ENCODE results near the gene IQSEC3. TPM values are rescaled to one million over a fixed set of nuclear protein-coding genes. Genes with fewer than 3 reads are reported as not detected.

IQSEC3 gene
- total and polyA plus RNA-seq, 2 of the 13 experiments (the other 11 are each of a cell fraction or from before 2014, with no cell fraction given): not detected

DNA sequence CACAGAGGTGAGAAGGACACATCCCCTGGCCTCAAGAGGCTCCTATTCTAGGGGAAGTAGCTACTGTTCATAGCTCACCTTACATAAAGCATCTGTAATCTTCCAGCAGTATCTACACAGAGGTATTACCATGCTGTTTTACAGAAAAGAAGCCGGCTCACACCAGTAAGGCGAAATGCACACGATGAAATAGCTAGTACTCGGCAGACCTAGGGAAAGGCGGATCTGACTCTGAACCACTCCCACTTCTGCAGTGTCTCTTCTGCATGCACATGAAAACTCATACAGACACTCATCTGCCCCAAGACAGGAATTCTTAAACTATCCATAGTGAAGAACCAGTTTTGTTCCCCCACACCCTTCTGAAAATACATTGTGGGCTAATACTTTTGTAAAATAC, 73.6 kb downstream of the IQSEC3 start:
- H3K36me3 ChIP-seq (replicated peaks in 1 of 2; ENCODE audit: control insufficient read depth in 1 of 2, insufficient read depth in 2 of 2, low read length in 2 of 2): no peaks in the 10 kb centered on the region
- FAIRE-seq (no peak), ATAC-seq (no peak), DNase-seq (ENCODE audit: low spot score) (no peak)
- peaks cover 0 to 30% of the 10 kb centered on the region in 2 experiments; a peak in 3 of 5 replicates for H3K27me3 ChIP-seq (ENCODE audit: control insufficient read depth in 1 of 2, insufficient read depth in 2 of 2, low read length in 2 of 2)
- H3K9ac ChIP-seq (ENCODE audit: insufficient read depth, low read depth, low read length): no peak overlapping the region
- H3K4me1 ChIP-seq (ENCODE audit: insufficient read depth, low read length): peaks cover 29% of the 10 kb centered on the region
- no peak overlapping the region for H3K4me3 ChIP-seq (replicated peaks in 1 of 3; ENCODE audit: insufficient read depth in 1 of 3, low read depth in 2 of 3, low read length in 3 of 3)
- no peak overlapping the region for H3K27ac ChIP-seq (ENCODE audit: extremely low read length, insufficient read depth, low read length)
- H4K20me1 ChIP-seq (ENCODE audit: insufficient read depth, low read length): no peaks in the 10 kb centered on the region
- BruUV-seq (replicated peaks): no TSS peak
- ChIA-PET POLR2A (no interaction called here), CTCF (ENCODE audit: low intra/inter-chr PET ratio, low total read pairs) (no interaction called here)
- no peak overlapping the region for H3K4me2 ChIP-seq (ENCODE audit: low read depth, low read length)
- H2AFZ ChIP-seq (ENCODE audit: low read length): no peak overlapping the region
- in situ Hi-C loops (cut with HindIII; ENCODE audit: extremely low pct_ligation_motif_present, low pct_unique_long_range_greater_than_20kb) (no loop called here), intact Hi-C loops (cut with micrococcal nuclease; ENCODE audit: unreplicated experiment) (no loop called here)
- H3K79me2 ChIP-seq (ENCODE audit: insufficient read depth, low read length): no peaks in the 10 kb centered on the region
- TF ChIP-seq, protein P1, sequence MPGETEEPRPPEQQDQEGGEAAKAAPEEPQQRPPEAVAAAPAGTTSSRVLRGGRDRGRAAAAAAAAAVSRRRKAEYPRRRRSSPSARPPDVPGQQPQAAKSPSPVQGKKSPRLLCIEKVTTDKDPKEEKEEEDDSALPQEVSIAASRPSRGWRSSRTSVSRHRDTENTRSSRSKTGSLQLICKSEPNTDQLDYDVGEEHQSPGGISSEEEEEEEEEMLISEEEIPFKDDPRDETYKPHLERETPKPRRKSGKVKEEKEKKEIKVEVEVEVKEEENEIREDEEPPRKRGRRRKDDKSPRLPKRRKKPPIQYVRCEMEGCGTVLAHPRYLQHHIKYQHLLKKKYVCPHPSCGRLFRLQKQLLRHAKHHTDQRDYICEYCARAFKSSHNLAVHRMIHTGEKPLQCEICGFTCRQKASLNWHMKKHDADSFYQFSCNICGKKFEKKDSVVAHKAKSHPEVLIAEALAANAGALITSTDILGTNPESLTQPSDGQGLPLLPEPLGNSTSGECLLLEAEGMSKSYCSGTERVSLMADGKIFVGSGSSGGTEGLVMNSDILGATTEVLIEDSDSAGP (CRISPR knock-in tag; IDR thresholded peaks at IDR 0.05; ENCODE audit: borderline replicate concordance): no peak
- TF ChIP-seq RFX1 (IDR thresholded peaks at IDR 0.05): no peak
- no peak for TF ChIP-seq MEIS2 (CRISPR knock-in tag; IDR thresholded peaks at IDR 0.05)
- no peak for TF ChIP-seq JUNB (CRISPR knock-in tag; IDR thresholded peaks at IDR 0.05; ENCODE audit: borderline replicate concordance)
- TF ChIP-seq ZSCAN29 (CRISPR knock-in tag; conservative IDR thresholded peaks at IDR 0.05): no peak
- TF ChIP-seq ZNF605 (CRISPR knock-in tag; IDR thresholded peaks at IDR 0.05): no peak
- no peak for TF ChIP-seq ZNF749 (CRISPR knock-in tag; IDR thresholded peaks at IDR 0.05; ENCODE audit: borderline replicate concordance)
- no peak for TF ChIP-seq ZNF674 (CRISPR knock-in tag; IDR thresholded peaks at IDR 0.05; ENCODE audit: low read depth)
- no peak for TF ChIP-seq RXRB (CRISPR knock-in tag; IDR thresholded peaks at IDR 0.05; ENCODE audit: borderline replicate concordance)
- TF ChIP-seq HHEX (CRISPR knock-in tag; IDR thresholded peaks at IDR 0.05): no peak
- TF ChIP-seq, protein P2, sequence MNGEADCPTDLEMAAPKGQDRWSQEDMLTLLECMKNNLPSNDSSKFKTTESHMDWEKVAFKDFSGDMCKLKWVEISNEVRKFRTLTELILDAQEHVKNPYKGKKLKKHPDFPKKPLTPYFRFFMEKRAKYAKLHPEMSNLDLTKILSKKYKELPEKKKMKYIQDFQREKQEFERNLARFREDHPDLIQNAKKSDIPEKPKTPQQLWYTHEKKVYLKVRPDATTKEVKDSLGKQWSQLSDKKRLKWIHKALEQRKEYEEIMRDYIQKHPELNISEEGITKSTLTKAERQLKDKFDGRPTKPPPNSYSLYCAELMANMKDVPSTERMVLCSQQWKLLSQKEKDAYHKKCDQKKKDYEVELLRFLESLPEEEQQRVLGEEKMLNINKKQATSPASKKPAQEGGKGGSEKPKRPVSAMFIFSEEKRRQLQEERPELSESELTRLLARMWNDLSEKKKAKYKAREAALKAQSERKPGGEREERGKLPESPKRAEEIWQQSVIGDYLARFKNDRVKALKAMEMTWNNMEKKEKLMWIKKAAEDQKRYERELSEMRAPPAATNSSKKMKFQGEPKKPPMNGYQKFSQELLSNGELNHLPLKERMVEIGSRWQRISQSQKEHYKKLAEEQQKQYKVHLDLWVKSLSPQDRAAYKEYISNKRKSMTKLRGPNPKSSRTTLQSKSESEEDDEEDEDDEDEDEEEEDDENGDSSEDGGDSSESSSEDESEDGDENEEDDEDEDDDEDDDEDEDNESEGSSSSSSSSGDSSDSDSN (CRISPR knock-in tag; IDR thresholded peaks at IDR 0.05): no peak
- no peak for TF ChIP-seq ZNF205 (CRISPR knock-in tag; IDR thresholded peaks at IDR 0.05)
- no peak for TF ChIP-seq ZSCAN25 (CRISPR knock-in tag; IDR thresholded peaks at IDR 0.05)
- TF ChIP-seq, protein P3, sequence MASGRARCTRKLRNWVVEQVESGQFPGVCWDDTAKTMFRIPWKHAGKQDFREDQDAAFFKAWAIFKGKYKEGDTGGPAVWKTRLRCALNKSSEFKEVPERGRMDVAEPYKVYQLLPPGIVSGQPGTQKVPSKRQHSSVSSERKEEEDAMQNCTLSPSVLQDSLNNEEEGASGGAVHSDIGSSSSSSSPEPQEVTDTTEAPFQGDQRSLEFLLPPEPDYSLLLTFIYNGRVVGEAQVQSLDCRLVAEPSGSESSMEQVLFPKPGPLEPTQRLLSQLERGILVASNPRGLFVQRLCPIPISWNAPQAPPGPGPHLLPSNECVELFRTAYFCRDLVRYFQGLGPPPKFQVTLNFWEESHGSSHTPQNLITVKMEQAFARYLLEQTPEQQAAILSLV (CRISPR knock-in tag; IDR thresholded peaks at IDR 0.05; ENCODE audit: borderline replicate concordance): no peak
- TF ChIP-seq IKZF1 (IDR thresholded peaks at IDR 0.05): no peak
- no peak for TF ChIP-seq TSC22D2 (CRISPR knock-in tag; IDR thresholded peaks at IDR 0.05; ENCODE audit: borderline replicate concordance)
- no peak for TF ChIP-seq SMYD3 (CRISPR knock-in tag; IDR thresholded peaks at IDR 0.05)
- no peak for TF ChIP-seq ZNF589 (CRISPR knock-in tag; conservative IDR thresholded peaks at IDR 0.05)
- H3K9me3 ChIP-seq (ENCODE audit: low read length): no peaks in the 10 kb centered on the region
- WGBS (ENCODE audit: low lambda C conversion rate): 64% methylated on average over 5 of the region's 5 CpGs
